GM12873 (cell line): Measurements from ENCODE around the gene UBAP1.
A peak's percentile ranks its signal among the peaks of the same experiment; 100 is the strongest.

Source experiments
- CTCF ChIP-seq: IDR thresholded peaks from 2 replicates; pipeline ENCODE4 v1.5.1; 2012; ENCODE audit warnings: low read depth, mild to moderate bottlenecking, moderate library complexity, low read length, control low read depth; ENCODE audit not compliant: insufficient read depth; ENCODE audit errors: missing control alignments

The UBAP1 gene

GRCh38 chr9:34237836-34238235 lies 59.0 kb downstream of the UBAP1 start:
- no peak for TF ChIP-seq CTCF

- no peak for TF ChIP-seq CTCF
Observed at GRCh38 chr9:34240006-34240405, 61.2 kb downstream of the UBAP1 start.

GRCh38 chr9:34242830-34243229 lies 64.0 kb downstream of the UBAP1 start:
- TF ChIP-seq CTCF = no peak

- no peak for TF ChIP-seq CTCF
Observed at GRCh38 chr9:34246453-34246852, 67.6 kb downstream of the UBAP1 start.

GRCh38 chr9:34249274-34249673 lies 70.4 kb downstream of the UBAP1 start:
- no peak for TF ChIP-seq CTCF

- no peak for TF ChIP-seq CTCF
Observed at GRCh38 chr9:34250721-34251120, 71.9 kb downstream of the UBAP1 start.

- TF ChIP-seq CTCF = no peak
Observed at GRCh38 chr9:34252016-34252415, 73.2 kb downstream of the UBAP1 start.

- TF ChIP-seq CTCF = peak; percentile 96
Observed at GRCh38 chr9:34252670-34253459, 74.0 kb downstream of the UBAP1 start.
